Inflammatory macrophage treated with lipopolysaccharide for 1 hour (primary cell): ENCODE measurements around the gene NF1.
A peak's percentile ranks its signal among the peaks of the same experiment; 100 is the strongest.
"Not testable (repeated sequence)": the region's sequence is repeated elsewhere in the genome, so short reads cannot be mapped to it uniquely, and the experiment has no call there.

ENCODE experiments used
- DNase-seq, 2 donors: peaks; one replicate each; pipeline ENCODE4 v3.0.0-alpha.2; 2020 to 2022

Gene NF1

GRCh38 chr17:31195305-31195704 is 100.5 kb downstream of the NF1 start:
- DNase-seq, result no peak

GRCh38 chr17:31198026-31198425 is 103.2 kb downstream of the NF1 start:
- DNase-seq, result no peak

GRCh38 chr17:31198666-31199065 is 103.9 kb downstream of the NF1 start:
- not testable (repeated sequence) for DNase-seq

GRCh38 chr17:31200287-31200686 is 105.5 kb downstream of the NF1 start:
- peak; percentile 4 to 9 for DNase-seq

- DNase-seq, result no peak
These were observed 108.2 kb downstream of the NF1 start for GRCh38 chr17:31202968-31203367.

GRCh38 chr17:31211352-31212012 is 116.7 kb downstream of the NF1 start:
- no peak for DNase-seq

- peak; percentile 27 to 82 for DNase-seq
These were observed 121.4 kb downstream of the NF1 start for GRCh38 chr17:31216031-31216751.

- no peak for DNase-seq
These were observed 129.6 kb downstream of the NF1 start for GRCh38 chr17:31224366-31224765.

- DNase-seq, result peak; percentile 31 to 43
These were observed 131.1 kb downstream of the NF1 start for GRCh38 chr17:31225831-31226230.

GRCh38 chr17:31226373-31226772 is 131.6 kb downstream of the NF1 start:
- DNase-seq, result peak in 1 of 2 donors; percentile 5

GRCh38 chr17:31226950-31227349 is 132.2 kb downstream of the NF1 start:
- DNase-seq, result no peak

- DNase-seq, result no peak
These were observed 137.1 kb downstream of the NF1 start for GRCh38 chr17:31231852-31232251.

- no peak for DNase-seq
These were observed 140.3 kb downstream of the NF1 start for GRCh38 chr17:31235110-31235509.

GRCh38 chr17:31236137-31236536 is 141.4 kb downstream of the NF1 start:
- no peak for DNase-seq

- no peak for DNase-seq
These were observed 141.9 kb downstream of the NF1 start for GRCh38 chr17:31236712-31237111.

GRCh38 chr17:31241116-31241515 is 146.3 kb downstream of the NF1 start:
- DNase-seq, result no peak

GRCh38 chr17:31248986-31249834 is 154.4 kb downstream of the NF1 start:
- DNase-seq, result no peak

- DNase-seq, result no peak
These were observed 155.0 kb downstream of the NF1 start for GRCh38 chr17:31249835-31250141.

- DNase-seq, result no peak
These were observed 155.5 kb downstream of the NF1 start for GRCh38 chr17:31250229-31250628.

GRCh38 chr17:31251105-31251969 is 156.6 kb downstream of the NF1 start:
- DNase-seq, result no peak

- DNase-seq, result no peak
These were observed 157.2 kb downstream of the NF1 start for GRCh38 chr17:31251970-31252328.

- no peak for DNase-seq
These were observed 158.0 kb downstream of the NF1 start for GRCh38 chr17:31252741-31253140.

- no peak for DNase-seq
These were observed 159.9 kb downstream of the NF1 start for GRCh38 chr17:31254654-31255053.
